ENCODE measurements around the gene MOB4. TPM values are rescaled to one million over a fixed set of nuclear protein-coding genes. Genes with fewer than 3 reads are reported as not detected.
"Not testable (repeated sequence)": the region's sequence is repeated elsewhere in the genome, so short reads cannot be mapped to it uniquely, and the experiment has no call there.

The MOB4 gene
- polyA plus RNA-seq, 1 of the 3 experiments (the other 2 are of a cell fraction) = 22.0 TPM

- H3K9me3 ChIP-seq; H3K36me3 ChIP-seq (replicated peaks in 1 of 2; ENCODE audit: control insufficient read depth in 1 of 2, insufficient read depth in 2 of 2, low read length in 1 of 2); POLR2A ChIA-PET; CTCF ChIA-PET; H4K20me1 ChIP-seq (ENCODE audit: insufficient read depth); H2AFZ ChIP-seq (ENCODE audit: low read depth); H3K79me2 ChIP-seq (ENCODE audit: insufficient read depth); H3K4me1 ChIP-seq (ENCODE audit: control insufficient read depth in 1 of 2, insufficient read depth in 2 of 2, low read depth in 1 of 2, low read length in 1 of 2); H3K9ac ChIP-seq; H3F3A ChIP-seq (replicated peaks; ENCODE audit: insufficient read depth); H3K27ac ChIP-seq (ENCODE audit: low read depth in 2 of 2, low read length in 1 of 2); H3K9me2 ChIP-seq; H3K4me2 ChIP-seq; DNase-seq; H3K27me3 ChIP-seq (ENCODE audit: insufficient read depth); H3K4me3 ChIP-seq (ENCODE audit: low read depth in 2 of 2, low read length in 1 of 2): not testable (repeated sequence)
- 64% methylated on average over 3 of the region's 3 CpGs for whole genome bisulfite sequencing (ENCODE audit: low lambda C conversion rate)
These were observed 64.3 kb downstream of the MOB4 start for GRCh38 chr2:197580166-197580565.

- H4K20me1 ChIP-seq (ENCODE audit: insufficient read depth); POLR2A ChIA-PET; H3K9me2 ChIP-seq; H3K79me2 ChIP-seq (ENCODE audit: insufficient read depth); H3K9ac ChIP-seq; H3K4me2 ChIP-seq; H3K27ac ChIP-seq (ENCODE audit: low read depth in 2 of 2, low read length in 1 of 2); H3K4me3 ChIP-seq (ENCODE audit: low read depth in 2 of 2, low read length in 1 of 2); H3K36me3 ChIP-seq (replicated peaks in 1 of 2; ENCODE audit: control insufficient read depth in 1 of 2, insufficient read depth in 2 of 2, low read length in 1 of 2); H3K4me1 ChIP-seq (ENCODE audit: control insufficient read depth in 1 of 2, insufficient read depth in 2 of 2, low read depth in 1 of 2, low read length in 1 of 2); H3K27me3 ChIP-seq (ENCODE audit: insufficient read depth); H3K9me3 ChIP-seq; H2AFZ ChIP-seq (ENCODE audit: low read depth); DNase-seq; H3F3A ChIP-seq (replicated peaks; ENCODE audit: insufficient read depth): not testable (repeated sequence)
- 83% methylated on average over 7 of the region's 7 CpGs for WGBS (ENCODE audit: low lambda C conversion rate)
- CTCF ChIA-PET = interaction anchor here (0.7 kb wide), 1 partner anchor 616 kb away, joined by 3 read pairs; no protein-coding TSS in a partner anchor
These were observed 71.4 kb downstream of the MOB4 start for GRCh38 chr2:197587255-197587654.

GRCh38 chr2:197591339-197592072, 75.6 kb downstream of the MOB4 start:
- H3K9me3 ChIP-seq = no peaks in the 10 kb centered on the region
- ChIA-PET CTCF (no interaction called here), POLR2A (no interaction called here)
- H3K27ac ChIP-seq (ENCODE audit: low read depth in 2 of 2, low read length in 1 of 2) = no peak overlapping the region
- no peak for TF ChIP-seq TAF1 (IDR thresholded peaks at IDR 0.05; ENCODE audit: borderline replicate concordance, low read depth, low read length)
- no peak for TF ChIP-seq RXRA (IDR thresholded peaks at IDR 0.05; ENCODE audit: borderline replicate concordance, low read depth)
- TF ChIP-seq ZBTB33 (IDR thresholded peaks at IDR 0.05; ENCODE audit: borderline replicate concordance, low read depth) = no peak
- no peak for TF ChIP-seq FOXJ3 (CRISPR knock-in tag; IDR thresholded peaks at IDR 0.05)
- no peak for TF ChIP-seq TEAD4 (IDR thresholded peaks at IDR 0.05; ENCODE audit: borderline replicate concordance, insufficient read depth)
- TF ChIP-seq TCF12 (IDR thresholded peaks at IDR 0.05) = no peak
- TF ChIP-seq YY1 (IDR thresholded peaks at IDR 0.05; ENCODE audit: low read depth) = no peak
- TF ChIP-seq JUND (IDR thresholded peaks at IDR 0.05) = no peak
- no peak for TF ChIP-seq CHD2 (IDR thresholded peaks at IDR 0.05; ENCODE audit: low read length, partially characterized antibody)
- TF ChIP-seq MAX (IDR thresholded peaks at IDR 0.05; ENCODE audit: low read depth) = no peak
- TF ChIP-seq MXI1 (IDR thresholded peaks at IDR 0.05; ENCODE audit: low read depth, low read length) = no peak
- no peak for TF ChIP-seq EZH2phosphoT487 (IDR thresholded peaks at IDR 0.05; ENCODE audit: borderline replicate concordance, low read depth)
- no peak for TF ChIP-seq PBX3 (IDR thresholded peaks at IDR 0.05)
- no peak overlapping the region for H3K4me2 ChIP-seq
- no peak for DNase-seq
- no peaks in the 10 kb centered on the region for H4K20me1 ChIP-seq (ENCODE audit: insufficient read depth)
- H3K4me3 ChIP-seq (ENCODE audit: low read depth in 2 of 2, low read length in 1 of 2) = no peak overlapping the region
- no peaks in the 10 kb centered on the region for H3K36me3 ChIP-seq (replicated peaks in 1 of 2; ENCODE audit: control insufficient read depth in 1 of 2, insufficient read depth in 2 of 2, low read length in 1 of 2)
- H3K4me1 ChIP-seq (ENCODE audit: control insufficient read depth in 1 of 2, insufficient read depth in 2 of 2, low read depth in 1 of 2, low read length in 1 of 2) = no peaks in the 10 kb centered on the region
- 78% methylated on average over 19 of the region's 32 CpGs for WGBS (ENCODE audit: low lambda C conversion rate)
- H2AFZ ChIP-seq (ENCODE audit: low read depth) = no peak overlapping the region
- no peaks in the 10 kb centered on the region for H3F3A ChIP-seq (replicated peaks; ENCODE audit: insufficient read depth)
- no peak overlapping the region for H3K9ac ChIP-seq
- no peaks in the 10 kb centered on the region for H3K9me2 ChIP-seq
- no peaks in the 10 kb centered on the region for H3K27me3 ChIP-seq (ENCODE audit: insufficient read depth)
- H3K79me2 ChIP-seq (ENCODE audit: insufficient read depth) = no peaks in the 10 kb centered on the region
